Mucosa of descending colon (tissue), 3 donors: Measurements from ENCODE around the gene CTBP2. TPM values are rescaled to one million over a fixed set of nuclear protein-coding genes. Genes with fewer than 3 reads are reported as not detected.

ENCODE experiments used
- ATAC-seq: fragments of 200-7000 bp; cut with Tn5 transposase; one replicate; pipeline ENCODE4 v1.9.1; 2020; ENCODE audit warnings: mild to moderate bottlenecking, moderate library complexity
- DNase-seq, 3 donors: peaks; one replicate each; pipeline ENCODE4 v3.0.0-alpha.2; 2020
- H3K36me3 ChIP-seq: fragments of 200-600 bp; one replicate; pipeline ENCODE4 v1.8.0; 2021; ENCODE audit warnings: low read depth, mild to moderate bottlenecking
- H3K4me1 ChIP-seq: fragments of 200-600 bp; one replicate; pipeline ENCODE4 v1.8.0; 2021; ENCODE audit warnings: low read depth, mild to moderate bottlenecking
- H3K4me3 ChIP-seq: fragments of 200-600 bp; one replicate; pipeline ENCODE4 v1.8.0; 2021; ENCODE audit warnings: mild to moderate bottlenecking
- H3K9me3 ChIP-seq: fragments of 200-600 bp; one replicate; pipeline ENCODE4 v1.8.0; 2021; ENCODE audit warnings: mild to moderate bottlenecking
- intact Hi-C, 2 donors: fragments of 100-400 bp; cut with DNase I in 1 of 2; cut with micrococcal nuclease in 1 of 2; formaldehyde crosslinking; loops; one replicate each; pipeline versions ENCODE4 v1.11.0 to v1.11.1; 2022; cut with DNase I, micrococcal nuclease
- total RNA-seq, 3 donors: library from RNA; stranded (reverse); fragmentation: NEBNext Ultra II Directional in 2 of 3; extraction: Animal tissue kit (Norgen Biotek cat#: 25700) in 2 of 3; gene quantifications; one replicate each; pipeline versions ENCODE4 v1.2.1 to v1.2.4, GENCODE V29; 2021 to 2023
- TF ChIP-seq, protein P1 (sequence below): fragments of 200-600 bp; IDR thresholded peaks from one replicate; pipeline ENCODE4 v1.8.0; 2022; ENCODE audit warnings: antibody characterized with exemption, mild to moderate bottlenecking
- donor health status: DM: no; HTN: no; CAD: no; lungs with moderate emphysema.
- donor health status: DM: no; HTN: no; CAD: no.
- donor health status: DM: no; HTN: yes; CAD: no.

Gene CTBP2
- total RNA-seq, 3 donors from 2014 or later = 109 to 137 (median 121) TPM

DNA sequence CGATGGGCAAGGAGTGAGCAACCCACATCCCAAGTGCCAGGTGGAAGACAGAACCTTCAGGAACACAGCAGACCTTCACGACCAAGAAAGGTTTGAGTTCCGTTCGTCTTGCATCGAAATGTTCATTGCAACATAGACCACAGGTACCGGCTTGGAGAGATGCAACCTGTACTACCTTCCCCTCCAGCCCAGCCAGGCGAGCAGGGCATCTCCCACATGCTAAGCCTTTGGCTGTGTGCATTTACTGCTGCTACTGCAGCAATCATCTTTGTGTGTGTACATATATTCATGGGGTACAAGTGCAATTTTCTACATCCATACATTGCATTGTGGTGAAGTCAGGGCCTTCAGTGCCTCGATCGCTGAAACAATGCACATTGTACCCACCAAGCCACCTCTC is 58.8 kb downstream of the CTBP2 start:
- Histone ChIP-seq H3K4me1 (peaks cover 24% of the 10 kb centered on the region), H3K9me3 (no peaks in the 10 kb centered on the region), H3K4me3 (no peak overlapping the region), H3K36me3 (no peaks in the 10 kb centered on the region)
- no peak for ATAC-seq
- intact Hi-C loops = no loop called here
- no peak for DNase-seq
- TF ChIP-seq, protein P1, sequence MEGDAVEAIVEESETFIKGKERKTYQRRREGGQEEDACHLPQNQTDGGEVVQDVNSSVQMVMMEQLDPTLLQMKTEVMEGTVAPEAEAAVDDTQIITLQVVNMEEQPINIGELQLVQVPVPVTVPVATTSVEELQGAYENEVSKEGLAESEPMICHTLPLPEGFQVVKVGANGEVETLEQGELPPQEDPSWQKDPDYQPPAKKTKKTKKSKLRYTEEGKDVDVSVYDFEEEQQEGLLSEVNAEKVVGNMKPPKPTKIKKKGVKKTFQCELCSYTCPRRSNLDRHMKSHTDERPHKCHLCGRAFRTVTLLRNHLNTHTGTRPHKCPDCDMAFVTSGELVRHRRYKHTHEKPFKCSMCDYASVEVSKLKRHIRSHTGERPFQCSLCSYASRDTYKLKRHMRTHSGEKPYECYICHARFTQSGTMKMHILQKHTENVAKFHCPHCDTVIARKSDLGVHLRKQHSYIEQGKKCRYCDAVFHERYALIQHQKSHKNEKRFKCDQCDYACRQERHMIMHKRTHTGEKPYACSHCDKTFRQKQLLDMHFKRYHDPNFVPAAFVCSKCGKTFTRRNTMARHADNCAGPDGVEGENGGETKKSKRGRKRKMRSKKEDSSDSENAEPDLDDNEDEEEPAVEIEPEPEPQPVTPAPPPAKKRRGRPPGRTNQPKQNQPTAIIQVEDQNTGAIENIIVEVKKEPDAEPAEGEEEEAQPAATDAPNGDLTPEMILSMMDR = no peak

DNA sequence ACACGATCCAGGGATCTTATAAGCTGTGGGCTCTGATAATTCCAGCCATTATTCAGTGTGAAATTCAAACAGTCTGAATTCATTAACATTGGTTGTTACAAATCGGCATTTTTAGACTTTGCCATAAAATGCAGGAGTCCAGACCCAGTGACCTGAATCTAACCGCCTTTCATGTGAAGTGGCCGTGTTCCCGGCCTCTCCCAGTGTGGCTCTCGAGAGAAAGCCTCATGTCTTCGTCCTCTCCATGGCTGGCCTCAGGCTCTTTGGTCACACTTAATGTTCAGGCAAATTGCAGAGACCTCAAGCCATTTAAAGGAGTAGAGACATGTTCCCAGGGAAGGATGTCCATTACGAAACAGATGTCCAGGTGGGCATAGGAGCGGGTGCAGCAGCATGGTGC is 59.3 kb downstream of the CTBP2 start:
- no peak for DNase-seq
- no peaks in the 10 kb centered on the region for H3K36me3 ChIP-seq
- TF ChIP-seq, protein P1 = no peak

DNA sequence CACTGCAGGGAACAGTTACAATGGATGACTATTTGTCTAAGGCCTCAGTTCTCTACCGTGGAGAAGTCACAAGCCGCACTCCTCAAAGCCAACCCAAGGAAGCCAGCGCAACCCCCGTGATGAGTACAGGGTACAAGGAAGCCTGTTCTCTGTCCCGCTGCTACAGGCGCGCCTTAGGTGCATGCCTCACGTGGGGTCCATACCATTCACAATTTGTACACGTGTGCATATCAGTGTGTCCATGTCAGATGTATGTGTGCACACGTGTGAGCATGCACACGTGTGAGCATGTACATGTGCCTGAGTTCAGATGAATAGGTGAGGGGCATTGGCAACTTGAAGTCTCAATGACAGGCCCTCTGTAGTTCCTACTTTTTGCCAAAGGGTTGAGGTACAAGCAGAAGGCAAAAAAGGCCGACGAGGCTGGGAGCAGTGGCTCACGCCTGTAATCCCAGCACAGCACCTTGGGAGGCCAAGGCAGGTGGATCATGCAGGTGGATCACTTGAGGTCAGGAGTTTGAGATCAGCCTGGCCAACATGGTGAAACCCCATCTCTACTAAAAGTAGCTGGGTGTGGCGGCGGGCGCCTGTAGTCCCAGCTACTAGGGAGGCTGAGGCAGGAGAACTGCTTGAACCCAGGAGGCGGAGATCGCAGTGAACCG is 62.8 kb downstream of the CTBP2 start:
- ATAC-seq (no peak), DNase-seq (peak in 1 of 3 donors; percentile 12)
- Histone ChIP-seq H3K4me3 (no peak overlapping the region), H3K9me3 (no peaks in the 10 kb centered on the region), H3K4me1 (peaks cover 2% of the 10 kb centered on the region), H3K36me3 (no peaks in the 10 kb centered on the region)
- TF ChIP-seq, protein P1 = no peak
- intact Hi-C loops = no loop called here

More for the DNA sequence above, 59.3 kb downstream of the CTBP2 start:
- peaks cover 24% of the 10 kb centered on the region for H3K4me1 ChIP-seq
- no peaks in the 10 kb centered on the region for H3K9me3 ChIP-seq
- no peak overlapping the region for H3K4me3 ChIP-seq
- no peak for ATAC-seq
- intact Hi-C loops = no loop called here

DNA sequence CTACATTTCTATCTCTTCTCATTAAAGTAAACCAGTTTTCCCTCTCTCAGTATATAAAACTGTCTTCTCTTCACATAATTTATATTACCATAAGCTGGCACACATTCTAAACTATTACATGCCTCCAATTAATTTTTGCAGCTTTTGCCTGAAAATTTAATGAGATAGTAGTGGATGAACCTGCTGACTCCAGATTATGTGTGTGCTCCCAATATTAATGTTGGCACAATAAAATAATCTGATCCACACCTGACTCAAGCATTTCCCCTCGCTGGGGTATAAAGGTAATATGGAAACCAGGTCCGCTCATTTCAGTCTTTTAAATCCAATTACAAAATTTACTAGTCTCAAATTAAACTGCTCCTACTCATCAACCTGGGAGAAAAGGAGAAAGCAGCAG is 63.4 kb downstream of the CTBP2 start:
- intact Hi-C loops = no loop called here
- no peaks in the 10 kb centered on the region for H3K9me3 ChIP-seq
- ATAC-seq = no peak
- DNase-seq = no peak
- H3K36me3 ChIP-seq = no peaks in the 10 kb centered on the region
- H3K4me3 ChIP-seq = no peak overlapping the region
- H3K4me1 ChIP-seq = no peaks in the 10 kb centered on the region
- TF ChIP-seq, protein P1 = no peak

DNA sequence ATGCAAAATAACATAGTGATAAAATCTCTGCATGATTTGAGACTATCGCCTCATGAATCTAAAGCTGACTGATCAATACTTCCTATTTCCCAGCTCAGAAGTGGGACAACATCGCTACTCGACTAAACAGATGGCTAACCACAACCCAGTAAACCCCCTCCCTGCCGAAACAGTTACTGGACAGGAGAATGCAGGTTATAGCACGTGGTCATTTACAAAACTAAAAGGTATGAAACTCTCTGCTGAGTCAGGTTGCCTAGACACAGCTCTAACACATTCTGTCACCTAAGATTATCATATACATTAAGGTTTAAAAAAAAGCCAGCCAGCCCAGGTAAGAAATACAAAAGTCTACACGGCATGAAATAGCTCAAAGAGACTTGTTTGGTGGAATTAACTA is 64.0 kb downstream of the CTBP2 start:
- intact Hi-C loops = no loop called here
- Histone ChIP-seq H3K36me3 (no peaks in the 10 kb centered on the region), H3K4me1 (no peaks in the 10 kb centered on the region), H3K4me3 (no peak overlapping the region), H3K9me3 (no peaks in the 10 kb centered on the region)
- TF ChIP-seq, protein P1 = no peak
- DNase-seq = no peak
- ATAC-seq = no peak

DNA sequence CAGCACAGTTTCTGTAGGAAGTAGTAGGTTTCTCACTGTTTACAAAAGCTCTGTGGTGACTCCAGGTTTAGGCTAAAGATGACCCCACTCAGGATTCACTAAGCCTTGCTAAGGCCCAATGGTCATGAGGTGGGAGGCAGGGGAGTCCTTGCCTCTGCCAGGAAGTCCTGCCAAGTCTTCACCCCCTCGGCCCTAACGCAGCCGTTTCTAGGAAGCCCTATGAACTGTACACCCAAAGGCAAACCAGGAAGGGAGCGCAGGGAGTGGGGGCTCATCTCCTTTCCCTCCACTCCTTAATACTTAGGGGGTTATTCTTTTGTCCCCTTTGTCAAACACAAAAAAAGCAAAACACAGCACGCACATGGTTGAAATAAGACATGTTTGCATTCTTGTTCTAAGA is 64.6 kb downstream of the CTBP2 start:
- no peak overlapping the region for H3K4me3 ChIP-seq
- TF ChIP-seq, protein P1 = no peak
- H3K9me3 ChIP-seq = no peaks in the 10 kb centered on the region
- intact Hi-C loops = no loop called here
- DNase-seq = no peak
- ATAC-seq = no peak
- H3K4me1 ChIP-seq = no peaks in the 10 kb centered on the region
- H3K36me3 ChIP-seq = no peaks in the 10 kb centered on the region
